Effector CD4-positive, alpha-beta T cell (primary cell): ENCODE results near the gene COL23A1.
"Not testable (repeated sequence)": the region's sequence is repeated elsewhere in the genome, so short reads cannot be mapped to it uniquely, and the experiment has no call there.

Experiments used
- DNase-seq: peaks from one replicate; pipeline ENCODE4 v3.0.0-alpha.2; 2020

The COL23A1 gene

GRCh38 chr5:178372142-178372571 is 218.0 kb downstream of the COL23A1 start:
- no peak for DNase-seq

GRCh38 chr5:178371362-178372111 is 218.7 kb downstream of the COL23A1 start:
- no peak for DNase-seq

- no peak for DNase-seq
Measured at GRCh38 chr5:178370102-178370501, 220.1 kb downstream of the COL23A1 start.

- not testable (repeated sequence) for DNase-seq
Measured at GRCh38 chr5:178369469-178369868, 220.7 kb downstream of the COL23A1 start.

- DNase-seq, result no peak
Measured at GRCh38 chr5:178368716-178369300, 221.4 kb downstream of the COL23A1 start.

- no peak for DNase-seq
Measured at GRCh38 chr5:178368274-178368673, 221.9 kb downstream of the COL23A1 start.

GRCh38 chr5:178367736-178368120 is 222.5 kb downstream of the COL23A1 start:
- DNase-seq, result no peak

GRCh38 chr5:178366998-178367735 is 223.0 kb downstream of the COL23A1 start:
- no peak for DNase-seq

- DNase-seq, result no peak
Measured at GRCh38 chr5:178365501-178366440, 224.4 kb downstream of the COL23A1 start.

GRCh38 chr5:178364326-178364675 is 225.9 kb downstream of the COL23A1 start:
- no peak for DNase-seq

- no peak for DNase-seq
Measured at GRCh38 chr5:178363501-178364325, 226.5 kb downstream of the COL23A1 start.

- DNase-seq, result no peak
Measured at GRCh38 chr5:178361657-178362445, 228.3 kb downstream of the COL23A1 start.

- DNase-seq, result no peak
Measured at GRCh38 chr5:178360926-178361235, 229.3 kb downstream of the COL23A1 start.

GRCh38 chr5:178360222-178360925 is 229.8 kb downstream of the COL23A1 start:
- no peak for DNase-seq

- no peak for DNase-seq
Measured at GRCh38 chr5:178359738-178360137, 230.5 kb downstream of the COL23A1 start.

GRCh38 chr5:178357678-178358077 is 232.5 kb downstream of the COL23A1 start:
- DNase-seq, result no peak

- no peak for DNase-seq
Measured at GRCh38 chr5:178357121-178357521, 233.1 kb downstream of the COL23A1 start.

- DNase-seq, result no peak
Measured at GRCh38 chr5:178356431-178356872, 233.7 kb downstream of the COL23A1 start.

GRCh38 chr5:178355671-178356070 is 234.5 kb downstream of the COL23A1 start:
- DNase-seq, result no peak

GRCh38 chr5:178353461-178353860 is 236.7 kb downstream of the COL23A1 start:
- DNase-seq, result no peak

GRCh38 chr5:178352035-178352349 is 238.2 kb downstream of the COL23A1 start:
- DNase-seq, result no peak
